ENCODE measurements around the gene ACSL1. TPM values are rescaled to one million over a fixed set of nuclear protein-coding genes. Genes with fewer than 3 reads are reported as not detected.

ACSL1 gene
- total RNA-seq, 1 donor from 2014 or later = 236 TPM

- no peak for DNase-seq (ENCODE audit: low read depth)
These were observed 13.1 kb downstream of the ACSL1 start for GRCh38 chr4:184812651-184813181.

DNA sequence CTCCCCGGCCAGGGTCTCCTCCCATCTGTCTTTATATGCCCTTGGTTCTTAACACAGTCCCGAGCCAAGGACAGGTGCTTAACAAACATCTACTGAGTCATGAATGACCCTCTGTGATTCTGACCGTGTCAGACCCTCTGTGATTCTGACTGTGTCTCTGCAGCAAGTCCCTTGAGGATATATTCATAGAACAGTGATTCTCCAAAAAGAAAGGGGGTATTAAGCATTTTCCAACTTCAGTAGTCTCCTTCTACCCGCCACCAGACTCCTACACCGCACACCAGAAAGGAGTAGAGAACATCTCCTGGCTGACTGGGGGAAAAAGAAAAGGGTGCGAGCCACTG is 13.6 kb downstream of the ACSL1 start:
- DNase-seq (ENCODE audit: low read depth) = no peak

DNA sequence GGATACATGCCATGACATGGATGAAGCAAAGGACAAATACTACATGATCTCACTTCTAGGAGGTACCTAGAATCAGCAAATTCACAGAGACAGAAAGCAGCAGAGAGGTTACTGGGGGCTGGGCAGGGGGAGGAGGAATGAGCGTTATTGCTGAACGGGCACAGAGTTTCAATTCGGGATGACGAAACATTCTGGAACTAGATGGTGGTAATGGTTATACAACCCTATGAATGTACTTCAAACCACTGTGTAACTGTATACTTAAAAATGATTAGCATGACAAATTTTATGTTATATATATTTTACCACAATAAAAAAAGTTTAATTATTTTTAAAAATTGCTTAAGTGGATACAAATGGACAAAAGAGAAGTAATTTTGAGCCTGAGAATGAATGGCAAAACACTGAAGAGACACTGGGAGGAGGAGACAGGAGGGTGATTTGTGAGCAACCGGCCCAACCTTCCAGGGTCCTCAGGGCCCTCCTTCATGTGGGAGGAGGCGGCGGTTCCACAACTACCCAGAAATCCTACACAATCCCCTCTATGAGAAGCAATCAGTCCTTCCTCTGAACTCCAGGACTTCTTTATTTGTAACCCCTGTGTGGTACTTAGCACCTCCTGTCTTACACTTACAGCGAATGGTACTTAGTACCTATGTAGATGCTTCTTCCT is 14.1 kb downstream of the ACSL1 start:
- no peak for DNase-seq (ENCODE audit: low read depth)

DNA sequence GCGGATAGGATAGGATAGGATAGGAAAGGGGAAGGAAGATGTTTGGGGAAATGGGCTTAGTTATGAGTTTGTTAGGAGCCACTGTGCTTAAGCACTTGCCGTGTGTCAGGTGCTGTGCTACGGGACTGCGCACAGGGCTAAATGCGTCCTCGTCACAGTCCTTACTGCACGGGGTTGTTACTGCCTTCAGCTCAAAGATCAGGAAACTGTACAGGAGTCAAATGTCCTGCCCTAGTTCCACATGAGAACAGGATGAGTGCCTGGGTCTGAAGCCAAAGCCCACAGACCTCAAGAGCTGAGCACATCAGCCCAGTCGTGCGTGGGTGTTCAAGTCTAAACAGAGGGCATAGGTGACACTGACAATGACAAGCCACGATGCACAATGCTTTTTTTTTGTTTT is 15.0 kb downstream of the ACSL1 start:
- no peak for DNase-seq (ENCODE audit: low read depth)

DNA sequence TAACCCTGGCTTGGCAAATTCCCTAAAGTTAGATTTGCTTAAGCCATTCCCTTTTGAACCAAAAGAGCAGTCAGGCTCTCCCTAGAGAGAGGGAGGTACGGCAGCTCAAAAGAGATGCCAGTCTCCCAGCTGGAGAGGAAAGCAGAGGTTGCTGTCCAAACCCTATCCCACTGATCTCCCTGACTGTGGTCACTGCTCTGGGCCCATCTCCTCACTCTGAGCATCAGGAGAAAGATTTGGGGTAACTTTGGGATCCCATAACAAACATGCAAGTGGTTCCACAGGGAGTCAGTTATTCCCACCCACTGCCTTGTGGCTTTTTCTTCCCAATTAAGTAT is 17.1 kb downstream of the ACSL1 start:
- DNase-seq (ENCODE audit: low read depth) = no peak

- peak; percentile 75 for DNase-seq (ENCODE audit: low read depth)
These were observed 17.7 kb downstream of the ACSL1 start for GRCh38 chr4:184807797-184808712.

DNA sequence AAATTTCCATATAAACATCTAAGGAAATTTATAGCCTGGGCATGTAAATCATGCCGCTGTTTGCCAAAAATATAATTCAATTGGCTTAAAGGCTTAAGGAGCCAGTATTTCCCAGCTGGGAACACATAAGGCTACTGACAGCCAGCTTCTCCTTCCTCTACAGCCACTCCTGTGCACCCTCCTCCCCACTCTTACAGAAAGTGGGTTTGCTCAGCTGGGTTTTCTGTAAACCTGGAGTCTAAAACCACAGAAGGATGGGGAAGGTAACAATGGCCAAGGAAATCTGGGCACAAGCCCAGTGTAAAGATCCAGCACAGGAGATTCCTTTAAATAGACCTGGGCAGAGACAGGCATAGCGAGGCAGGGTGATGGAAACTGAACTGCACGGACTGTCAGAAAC is 18.5 kb downstream of the ACSL1 start:
- DNase-seq (ENCODE audit: low read depth) = no peak

DNA sequence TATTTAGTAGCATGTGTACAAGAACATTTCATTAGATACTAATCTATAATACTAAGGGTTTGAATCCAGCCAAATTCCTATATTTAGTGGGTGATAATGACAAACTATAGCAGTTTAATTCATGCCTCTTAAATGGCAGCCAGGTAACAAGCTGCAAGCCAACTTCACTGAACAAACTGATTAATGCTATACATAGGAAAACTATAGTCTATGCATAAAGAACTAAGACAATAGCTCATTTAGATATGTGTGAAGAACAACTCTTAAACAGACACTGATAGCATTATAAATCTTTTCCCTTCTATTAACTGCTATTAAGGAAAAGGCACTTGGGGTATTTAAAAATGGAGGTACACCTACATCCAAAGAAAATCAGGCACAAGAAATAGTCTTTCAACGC is 19.1 kb downstream of the ACSL1 start:
- no peak for DNase-seq (ENCODE audit: low read depth)

GRCh38 chr4:184806229-184806550 is 19.6 kb downstream of the ACSL1 start:
- no peak for DNase-seq (ENCODE audit: low read depth)

DNA sequence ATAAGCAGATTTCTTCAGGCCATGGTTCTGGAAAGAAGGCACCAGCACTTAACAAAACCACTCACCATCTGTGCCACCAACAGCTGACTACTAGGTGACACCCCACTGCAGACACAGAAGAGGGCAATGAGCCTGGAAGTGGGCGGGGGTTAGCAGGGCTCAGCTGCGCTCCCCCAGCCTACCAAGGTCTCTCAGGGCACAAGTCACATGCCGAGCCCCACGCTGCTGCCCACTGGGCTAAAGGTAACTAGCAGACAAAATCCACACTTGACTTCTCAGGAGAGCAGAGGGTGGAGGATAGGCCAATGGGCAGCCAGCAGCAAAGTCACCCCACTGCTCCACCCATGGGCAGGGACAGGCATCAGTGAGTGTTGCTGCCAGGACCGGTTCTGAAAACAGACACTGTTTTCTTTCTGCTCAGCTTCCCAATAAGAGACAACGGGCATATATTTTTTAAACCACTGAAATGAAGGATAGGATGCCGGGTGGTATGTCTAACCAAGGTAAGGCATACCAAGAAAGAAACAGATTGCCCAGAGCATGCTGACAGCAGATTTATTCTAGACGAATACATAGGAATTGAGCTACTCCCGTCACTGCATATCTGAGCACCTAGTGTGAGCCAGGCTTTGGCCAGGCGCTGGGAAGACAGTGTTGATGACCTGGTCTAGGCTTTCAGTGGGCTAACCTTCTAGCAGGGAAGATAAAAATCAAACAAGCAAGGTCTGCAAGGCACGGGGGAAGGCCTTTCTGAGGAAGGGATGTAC is 20.1 kb downstream of the ACSL1 start:
- peak; percentile 94 for DNase-seq (ENCODE audit: low read depth)

GRCh38 chr4:184804621-184805020 is 21.1 kb downstream of the ACSL1 start:
- DNase-seq (ENCODE audit: low read depth) = no peak

DNA sequence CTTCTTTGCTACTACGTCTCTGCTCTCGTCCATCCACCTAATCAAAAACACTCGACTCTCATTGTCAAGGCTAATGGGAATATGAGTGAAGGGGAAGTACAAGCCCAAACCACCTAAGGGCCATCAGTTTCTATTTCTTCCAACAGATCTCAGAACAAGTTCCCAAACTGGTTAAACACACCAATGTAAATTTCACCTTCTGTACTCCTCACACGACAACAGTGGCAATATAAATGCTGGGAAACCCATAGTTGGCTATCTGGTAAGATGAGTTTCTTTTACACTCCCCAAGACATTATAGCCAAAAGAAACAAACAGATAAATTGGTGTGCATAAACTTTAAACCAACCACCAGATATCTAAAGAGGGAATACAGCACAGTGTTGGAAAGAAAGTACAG is 21.9 kb downstream of the ACSL1 start:
- no peak for DNase-seq (ENCODE audit: low read depth)

DNA sequence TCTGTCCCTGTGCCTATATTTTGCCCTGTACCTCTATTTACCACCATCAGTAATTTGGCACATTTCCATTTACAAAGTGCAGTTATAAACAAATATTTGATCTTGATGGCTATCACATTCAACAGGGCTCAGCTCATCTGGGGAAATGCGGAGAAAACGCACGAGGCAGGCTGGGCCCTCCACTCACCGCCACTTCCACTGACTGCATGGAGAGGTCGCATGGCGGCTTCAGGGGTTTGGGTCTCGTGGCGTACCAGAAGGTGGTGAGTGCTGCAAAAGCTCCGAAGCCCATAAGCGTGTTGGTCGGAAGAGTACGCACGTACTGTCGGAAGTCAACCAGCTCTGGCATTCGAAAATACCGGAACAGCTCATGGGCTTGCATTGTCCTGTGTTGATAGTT is 22.6 kb downstream of the ACSL1 start:
- DNase-seq (ENCODE audit: low read depth) = no peak

- no peak for DNase-seq (ENCODE audit: low read depth)
These were observed 23.1 kb downstream of the ACSL1 start for GRCh38 chr4:184802697-184803015.

GRCh38 chr4:184801781-184802696 is 23.7 kb downstream of the ACSL1 start:
- peak; percentile 67 for DNase-seq (ENCODE audit: low read depth)

- DNase-seq (ENCODE audit: low read depth) = no peak
These were observed 27.3 kb downstream of the ACSL1 start for GRCh38 chr4:184798504-184798903.

DNA sequence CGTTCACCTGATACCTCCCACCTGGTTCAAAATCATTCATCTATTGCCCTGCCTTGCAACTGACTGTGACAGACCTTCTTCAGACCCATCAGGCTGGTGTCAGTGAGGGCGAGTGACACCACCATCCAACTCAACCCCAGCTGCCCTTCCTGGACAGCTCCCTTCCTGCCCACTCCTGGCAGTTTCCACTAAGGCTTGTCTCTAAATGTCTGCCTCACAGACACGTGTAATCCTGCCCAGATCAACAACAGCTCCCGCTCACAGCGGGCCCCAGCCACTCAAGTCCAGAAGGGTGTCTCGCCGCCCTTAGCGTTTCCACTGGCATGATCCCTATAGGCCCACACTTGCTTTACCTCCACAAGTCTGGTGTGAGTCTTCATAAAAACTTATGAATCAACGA is 28.9 kb downstream of the ACSL1 start:
- no peak for DNase-seq (ENCODE audit: low read depth)

DNA sequence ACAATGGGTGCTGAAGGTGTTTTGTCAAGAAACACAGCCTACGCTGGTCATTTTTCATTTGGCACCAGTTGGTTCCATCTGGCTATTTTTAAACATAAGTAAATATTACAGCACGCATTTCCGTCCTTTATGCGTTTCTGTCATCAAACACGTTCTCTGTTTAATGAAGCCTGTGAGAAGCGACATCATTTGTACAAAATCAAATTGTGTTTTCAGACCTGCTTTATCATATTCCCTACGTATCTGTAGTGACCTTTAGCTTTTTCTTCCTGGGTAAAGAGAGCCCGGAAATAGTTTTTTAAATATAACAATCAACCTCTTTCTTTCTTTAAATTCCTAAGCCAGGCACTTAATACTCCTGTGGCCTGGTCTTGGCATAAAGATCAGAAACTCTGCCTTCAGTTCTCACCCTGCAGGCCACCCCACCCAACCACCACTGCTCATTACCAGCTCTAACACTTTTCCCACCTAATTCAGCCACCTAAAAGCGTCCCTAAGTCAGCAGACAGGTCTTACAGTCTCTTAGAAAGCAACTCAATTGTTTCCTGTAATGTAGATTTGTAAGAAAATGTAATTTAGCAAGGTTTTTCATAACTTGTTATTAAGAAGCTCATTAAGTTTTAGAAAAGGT is 30.4 kb downstream of the ACSL1 start:
- DNase-seq (ENCODE audit: low read depth) = no peak

- no peak for DNase-seq (ENCODE audit: low read depth)
These were observed 31.3 kb downstream of the ACSL1 start for GRCh38 chr4:184794470-184794869.

GRCh38 chr4:184793735-184794355 is 31.9 kb downstream of the ACSL1 start:
- DNase-seq (ENCODE audit: low read depth) = no peak
